Stimulated activated naive CD4-positive, alpha-beta T cell (primary cell): ENCODE data around the gene CHST15.
"Not testable (repeated sequence)": the region's sequence is repeated elsewhere in the genome, so short reads cannot be mapped to it uniquely, and the experiment has no call there.

Experiments used
- DNase-seq, 6 experiments: peaks; one replicate each; lab custom pipeline; 2025; lab: John Stamatoyannopoulos, UW

Gene CHST15

DNA sequence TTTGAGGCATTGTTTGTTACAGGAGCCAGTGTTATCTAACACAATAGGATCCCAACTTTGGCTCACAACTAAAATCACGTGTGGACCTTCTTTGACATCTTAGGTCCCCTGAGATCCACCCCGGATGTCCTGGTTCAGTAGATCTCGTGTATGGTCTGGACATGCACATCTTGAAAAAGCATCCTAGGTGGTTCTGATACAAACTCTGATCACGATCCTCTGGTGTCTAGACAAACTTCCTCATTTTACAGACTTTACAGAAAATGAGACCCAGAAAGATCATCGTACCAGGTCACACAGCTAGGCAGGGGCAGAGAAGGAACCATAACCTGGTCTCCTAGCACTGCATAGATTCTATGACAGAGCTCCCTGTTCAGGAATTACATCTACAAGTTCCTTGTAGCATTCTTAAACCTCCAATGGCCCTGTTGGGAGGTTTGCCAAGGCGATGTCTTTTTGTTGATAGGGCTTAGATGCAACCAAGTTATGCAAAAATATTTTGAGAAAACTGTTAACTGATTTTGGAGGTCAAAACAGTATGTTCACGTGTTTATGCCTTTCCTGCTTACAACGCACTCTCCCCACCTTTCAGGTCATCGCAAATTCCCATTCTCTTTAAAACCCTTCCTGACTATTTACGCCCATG lies 30.8 kb upstream of the CHST15 start:
- DNase-seq: no peak

DNA sequence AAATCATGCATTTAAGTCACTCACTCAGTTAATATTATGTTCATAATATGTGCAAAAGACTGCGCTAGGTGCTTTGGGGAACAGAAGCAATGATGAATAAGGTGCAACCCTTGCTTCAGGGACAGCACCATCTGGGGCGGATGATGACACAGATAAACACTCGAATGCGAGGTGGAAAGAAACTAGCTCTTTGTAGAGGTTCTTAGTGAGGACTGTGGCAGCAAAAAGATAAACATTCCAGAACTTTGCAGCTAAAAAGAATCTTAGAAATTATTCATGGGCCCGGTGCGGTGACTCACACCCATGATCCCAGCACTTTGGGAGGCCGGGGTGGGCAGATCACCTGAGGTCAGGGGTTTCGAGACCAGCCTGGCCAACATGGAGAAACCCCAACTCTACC lies 29.8 kb upstream of the CHST15 start:
- no peak for DNase-seq

GRCh38 chr10:124122211-124122610 lies 28.8 kb upstream of the CHST15 start:
- DNase-seq: no peak

DNA sequence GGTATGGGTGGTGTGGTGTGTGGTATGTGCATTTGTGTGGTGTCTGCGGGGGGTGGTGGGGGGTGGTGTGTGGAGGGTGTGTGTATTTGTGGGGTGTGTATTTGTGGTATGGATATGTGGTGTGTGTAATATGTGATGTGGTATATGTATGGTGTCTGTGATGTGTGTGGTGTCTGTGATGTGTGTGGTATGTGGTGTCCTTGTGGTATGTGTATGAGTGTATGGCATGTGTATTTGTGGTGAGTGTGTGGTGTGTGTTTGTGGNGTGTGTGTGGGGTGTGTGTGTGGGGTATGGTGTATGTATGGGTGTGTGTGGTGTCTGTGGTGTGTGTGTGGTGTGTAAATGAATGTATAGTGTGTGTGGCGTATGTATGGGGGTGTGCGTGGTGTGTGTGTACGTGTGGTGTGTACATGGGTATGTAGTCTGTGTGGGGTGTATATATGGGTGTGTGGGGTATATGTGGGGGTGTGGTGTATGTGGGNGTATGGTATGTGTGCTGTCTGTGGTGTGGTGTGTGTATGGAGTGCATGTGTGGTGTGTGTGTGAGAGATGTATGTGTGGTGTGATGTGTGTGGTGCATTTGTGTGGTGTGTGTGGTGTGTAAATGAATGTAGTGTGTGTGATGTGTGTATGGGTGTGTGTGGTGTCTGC lies 27.1 kb upstream of the CHST15 start:
- DNase-seq: no peak

GRCh38 chr10:124119946-124120345 lies 26.5 kb upstream of the CHST15 start:
- DNase-seq: no peak

GRCh38 chr10:124119216-124119615 lies 25.8 kb upstream of the CHST15 start:
- DNase-seq: no peak

- DNase-seq: no peak
Measured at GRCh38 chr10:124117833-124118232, 24.4 kb upstream of the CHST15 start.

GRCh38 chr10:124117511-124117785 lies 24.1 kb upstream of the CHST15 start:
- DNase-seq: no peak

GRCh38 chr10:124116771-124117510 lies 23.5 kb upstream of the CHST15 start:
- DNase-seq: no peak

DNA sequence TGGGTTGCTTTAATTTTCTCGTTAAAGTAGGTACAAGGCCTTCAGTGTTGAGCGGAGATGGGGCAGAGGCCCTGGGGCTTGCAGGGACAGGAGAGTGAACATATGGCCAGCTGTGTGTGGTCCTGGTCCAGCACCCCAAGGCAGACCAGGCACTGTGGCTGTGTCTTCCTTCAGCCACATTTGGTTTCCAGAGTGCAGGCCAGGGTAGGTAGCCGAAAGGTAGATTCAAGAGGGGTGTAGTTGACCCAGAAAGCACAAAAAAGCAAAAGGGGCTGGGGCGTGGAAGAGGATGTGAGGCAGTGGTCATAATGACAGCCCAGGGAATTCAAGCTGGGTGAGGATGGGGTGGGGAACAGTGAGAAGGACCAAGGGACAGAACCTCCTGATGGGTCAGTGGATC lies 21.3 kb upstream of the CHST15 start:
- DNase-seq: no peak

DNA sequence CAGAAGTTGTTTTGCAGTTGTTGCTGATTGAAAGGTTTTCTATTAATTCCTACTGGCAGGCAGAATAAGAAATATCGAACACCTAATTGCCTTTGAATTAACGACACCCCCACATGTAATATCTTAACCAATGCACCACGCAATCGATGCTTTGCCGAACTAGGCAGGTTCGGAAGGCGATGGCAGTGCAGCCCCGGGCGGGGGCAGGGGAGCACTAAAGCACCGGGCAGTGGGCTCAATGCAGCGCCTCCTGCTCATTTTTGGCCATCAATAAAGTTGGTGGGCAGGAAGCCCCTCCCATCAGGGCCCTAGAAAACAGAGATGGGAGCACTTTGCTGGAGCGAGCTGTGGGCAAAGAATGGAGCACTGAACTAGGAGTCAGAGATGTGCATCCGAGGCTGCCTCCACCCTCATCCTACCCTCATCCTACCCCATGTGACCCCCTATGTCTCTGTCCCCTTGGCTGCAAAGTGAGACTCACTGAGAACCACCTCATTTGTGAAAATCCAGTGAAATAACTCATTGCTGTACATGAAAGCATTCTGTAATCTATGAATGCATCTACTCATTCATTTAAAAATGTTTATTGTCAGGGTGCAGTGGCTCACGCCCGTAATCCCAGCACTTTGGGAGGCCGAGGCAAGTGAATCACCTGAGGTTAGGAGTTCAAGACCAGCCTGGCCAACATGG lies 19.6 kb upstream of the CHST15 start:
- DNase-seq: no peak

GRCh38 chr10:124110882-124111281 lies 17.5 kb upstream of the CHST15 start:
- DNase-seq: no peak

GRCh38 chr10:124109261-124109660 lies 15.9 kb upstream of the CHST15 start:
- DNase-seq: no peak

DNA sequence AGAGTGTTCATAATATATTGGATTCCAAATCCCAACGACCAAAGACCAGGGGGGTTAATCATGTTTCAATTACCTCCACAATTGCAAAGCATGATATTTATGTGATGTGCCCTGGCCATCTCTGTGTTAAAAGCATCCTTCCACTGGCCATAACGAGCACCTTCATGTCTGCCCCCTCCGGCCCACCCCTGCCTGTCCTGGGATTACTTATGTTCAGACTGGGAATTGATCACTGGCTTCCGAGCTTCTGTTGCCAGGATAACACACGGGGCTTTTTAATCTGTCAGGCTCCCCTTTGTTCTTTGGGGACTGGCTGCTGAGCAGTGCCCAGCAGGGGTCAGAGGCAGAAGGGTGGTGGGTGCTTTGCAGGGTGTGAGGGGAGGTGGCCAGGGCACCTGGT lies 13.7 kb upstream of the CHST15 start:
- DNase-seq: no peak

GRCh38 chr10:124106241-124106879 lies 13.0 kb upstream of the CHST15 start:
- DNase-seq: no peak

DNA sequence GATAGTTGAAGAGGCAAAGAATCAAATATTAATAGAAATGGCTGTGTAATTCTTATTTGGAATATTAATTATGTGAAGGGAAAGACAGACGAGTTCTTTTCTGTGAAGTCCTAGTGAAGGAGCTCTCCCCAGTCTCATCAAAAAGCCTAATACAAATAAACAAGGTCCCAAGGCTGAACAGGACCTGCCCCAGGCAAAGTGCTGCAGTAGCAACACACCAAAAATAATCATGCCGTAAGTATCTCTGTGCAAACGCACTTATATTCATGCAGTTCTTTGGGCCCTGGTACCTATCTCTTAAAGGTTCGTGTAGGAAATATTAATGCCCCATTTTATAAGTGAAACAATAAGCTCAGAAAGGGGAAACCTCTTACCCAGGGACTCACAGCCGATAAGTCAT lies 12.2 kb upstream of the CHST15 start:
- no peak for DNase-seq

GRCh38 chr10:124105045-124105444 lies 11.6 kb upstream of the CHST15 start:
- no peak for DNase-seq

DNA sequence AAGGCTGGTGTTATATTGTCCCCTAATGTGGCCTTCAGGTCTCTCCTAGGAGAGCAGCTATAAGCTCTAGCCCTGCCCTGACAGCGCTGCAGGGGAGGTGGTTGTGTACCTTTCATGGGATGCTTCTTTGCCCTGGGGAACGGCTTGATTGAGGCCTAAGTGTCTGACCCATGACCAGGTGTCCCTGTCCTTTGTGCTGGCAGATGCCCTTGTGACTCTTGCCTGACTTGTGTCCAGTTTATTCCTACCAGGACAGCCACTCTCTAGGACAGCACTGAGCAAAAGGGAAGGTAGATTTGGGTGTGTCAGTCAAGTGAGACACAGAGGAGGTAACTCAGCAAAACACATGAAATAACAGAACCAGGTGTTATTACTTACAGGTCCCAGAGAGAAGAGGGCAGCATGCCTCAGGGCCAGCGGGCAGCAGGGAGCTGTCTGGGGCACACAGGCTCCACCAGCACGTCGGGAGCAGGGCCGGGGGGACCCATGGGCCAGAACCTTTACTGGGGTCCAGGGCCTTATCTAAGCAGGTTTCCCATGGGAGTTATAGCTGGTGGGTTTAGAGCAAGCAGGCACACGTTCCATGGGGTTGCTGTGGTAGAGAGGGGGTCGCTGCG lies 10.7 kb upstream of the CHST15 start:
- DNase-seq: no peak

- no peak for DNase-seq
Measured at GRCh38 chr10:124101351-124101750, 8.0 kb upstream of the CHST15 start.

DNA sequence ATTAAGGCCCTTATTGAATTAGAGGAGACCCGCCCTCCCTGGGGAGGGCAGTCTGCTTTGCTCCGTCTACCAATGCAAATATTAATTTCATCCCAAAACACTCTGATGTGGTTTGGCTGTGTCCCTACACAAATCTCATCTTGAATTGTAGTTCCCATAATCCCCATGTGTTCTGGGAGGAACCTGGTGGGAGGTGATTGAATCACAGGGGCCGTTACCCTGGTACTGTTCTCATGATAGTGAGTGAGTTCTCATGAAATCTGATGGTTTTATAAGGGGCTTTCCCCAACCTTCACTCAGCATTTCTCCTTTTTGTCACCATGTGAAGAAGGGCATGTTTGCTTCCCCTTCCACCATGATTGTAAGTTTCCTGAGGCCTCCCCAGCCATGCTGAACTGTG lies 7.3 kb upstream of the CHST15 start:
- DNase-seq: not testable (repeated sequence)

DNA sequence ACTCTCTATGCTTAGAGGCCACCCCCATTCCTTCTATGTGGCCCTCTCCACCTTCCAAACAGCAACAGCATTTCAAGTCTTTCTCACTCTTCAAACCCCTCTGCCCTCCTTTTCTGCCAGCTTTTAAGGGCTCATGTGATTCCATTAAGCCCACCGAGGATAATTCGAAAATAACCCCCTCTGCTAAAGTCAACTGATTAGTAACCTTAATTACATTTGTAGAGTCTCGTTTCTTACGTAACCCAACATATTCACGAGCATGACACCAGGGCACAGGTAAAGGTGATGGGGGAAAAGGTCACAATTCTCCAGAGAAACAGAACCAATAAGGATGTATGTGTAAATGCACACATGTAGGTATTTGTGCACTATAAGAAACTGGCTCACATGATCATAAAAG lies 6.7 kb upstream of the CHST15 start:
- no peak for DNase-seq

- DNase-seq: no peak
Measured at GRCh38 chr10:124099604-124100003, 6.2 kb upstream of the CHST15 start.
